Keratinocyte (primary cell): ENCODE data around the gene GLP2R.

ENCODE experiments used
- CTCF ChIP-seq, 3 experiments: IDR thresholded peaks in 1 of 3; conservative IDR thresholded peaks in 1 of 3; optimal IDR thresholded peaks in 1 of 3; 2 replicates in 2 of 3; 3 replicates in 1 of 3; pipeline versions ENCODE3 to v1.5.1; 2011; ENCODE audit warnings: low read length in 3 of 3, mild to moderate bottlenecking in 3 of 3, moderate library complexity in 2 of 3, control low read depth in 1 of 3, inconsistent platforms in 1 of 3; ENCODE audit not compliant: insufficient read depth in 2 of 3; ENCODE audit errors: extremely low read depth in 1 of 3
- EZH2 ChIP-seq: IDR thresholded peaks from one replicate; pipeline ENCODE4 v1.6.1; 2012; ENCODE audit warnings: inconsistent platforms, mild to moderate bottlenecking, low read length, moderate library complexity

- TF ChIP-seq CTCF (optimal IDR thresholded peaks at IDR 0.05 in 1 of 3, IDR thresholded peaks at IDR 0.05 in 1 of 3, conservative IDR thresholded peaks at IDR 0.05 in 1 of 3; ENCODE audit: extremely low read depth in 1 of 3, insufficient read depth in 2 of 3, low read length in 3 of 3) (no peak), EZH2 (no peak)
Observed at GRCh38 chr17:9940841-9941240, 115.1 kb downstream of the GLP2R start.
